ENCODE measurements around the gene LRMDA. TPM values are rescaled to one million over a fixed set of nuclear protein-coding genes. Genes with fewer than 3 reads are reported as not detected.

The LRMDA gene
- total RNA-seq, 1 experiment from 2014 or later, result not detected

DNA sequence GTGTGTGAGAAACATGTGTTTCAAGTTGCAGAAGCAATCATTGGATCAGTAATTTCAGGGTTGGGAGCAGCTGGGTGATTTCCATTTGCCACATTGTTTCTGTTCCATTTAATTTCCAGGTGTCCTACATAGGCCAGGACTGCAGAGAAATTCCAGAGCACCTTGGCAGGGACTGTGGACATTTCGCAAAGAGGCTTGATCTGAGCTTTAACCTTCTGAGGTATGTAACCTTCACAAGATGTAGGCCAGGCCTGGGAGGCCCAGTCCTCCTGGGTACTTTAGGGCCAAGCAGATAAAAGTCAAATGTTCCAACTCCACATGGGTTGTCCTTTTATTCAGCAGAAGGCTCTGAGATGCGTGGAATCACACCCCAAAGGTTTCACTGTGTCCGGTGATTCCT is 6.9 kb downstream of the LRMDA start:
- DNase-seq (ENCODE audit: low spot score), result no peak
- in situ Hi-C loops (cut with HindIII; ENCODE audit: low sequenced_read_pairs), result no loop called here

DNA sequence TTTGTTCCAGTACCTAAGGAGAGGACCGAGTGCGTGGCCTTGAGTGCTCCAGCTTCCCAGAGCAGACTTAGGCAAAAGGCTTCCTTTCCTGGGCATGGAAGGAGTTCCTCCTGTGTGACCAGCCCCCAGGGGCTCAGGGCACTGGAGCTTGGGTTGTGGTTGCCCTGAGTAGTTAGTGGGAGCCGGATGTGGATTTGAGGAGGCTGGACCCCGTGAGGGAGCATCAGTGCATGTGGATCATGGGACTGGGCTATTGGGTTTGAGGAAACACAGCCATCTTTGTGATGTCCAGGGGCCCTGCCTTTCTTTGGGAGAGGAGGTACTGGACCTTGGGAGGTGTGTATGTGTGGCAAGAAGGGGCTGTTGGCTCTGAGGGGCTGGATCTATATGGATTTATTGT is 8.4 kb downstream of the LRMDA start:
- in situ Hi-C loops (cut with HindIII; ENCODE audit: low sequenced_read_pairs), result no loop called here
- DNase-seq (ENCODE audit: low spot score), result no peak

DNA sequence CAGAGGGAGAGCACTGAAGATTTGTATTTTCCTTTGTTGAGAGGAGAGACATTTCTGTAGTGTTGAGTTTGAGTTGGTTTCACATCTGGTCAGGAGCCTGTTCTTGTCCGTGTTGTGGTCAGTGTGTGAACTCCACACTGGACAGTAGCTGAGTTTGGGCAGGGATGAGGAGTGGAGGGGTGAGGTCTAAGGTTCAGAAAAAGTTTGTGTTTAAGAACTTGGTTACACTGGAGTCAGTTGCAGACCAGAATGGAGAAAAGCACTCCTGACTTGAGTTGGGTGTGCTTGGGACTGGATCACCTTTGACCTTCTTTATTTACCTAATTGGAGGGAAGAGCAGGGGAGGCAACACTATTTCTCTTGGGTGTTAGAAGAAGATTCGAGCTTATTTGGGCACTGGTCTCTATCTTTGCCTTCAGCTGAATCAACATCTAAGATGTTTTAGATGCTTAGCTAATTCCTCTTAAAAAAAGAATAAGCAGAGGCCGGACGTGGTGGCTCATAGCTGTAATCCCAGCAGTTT is 8.9 kb downstream of the LRMDA start:
- in situ Hi-C loops (cut with HindIII; ENCODE audit: low sequenced_read_pairs), result no loop called here
- no peak for DNase-seq (ENCODE audit: low spot score)

DNA sequence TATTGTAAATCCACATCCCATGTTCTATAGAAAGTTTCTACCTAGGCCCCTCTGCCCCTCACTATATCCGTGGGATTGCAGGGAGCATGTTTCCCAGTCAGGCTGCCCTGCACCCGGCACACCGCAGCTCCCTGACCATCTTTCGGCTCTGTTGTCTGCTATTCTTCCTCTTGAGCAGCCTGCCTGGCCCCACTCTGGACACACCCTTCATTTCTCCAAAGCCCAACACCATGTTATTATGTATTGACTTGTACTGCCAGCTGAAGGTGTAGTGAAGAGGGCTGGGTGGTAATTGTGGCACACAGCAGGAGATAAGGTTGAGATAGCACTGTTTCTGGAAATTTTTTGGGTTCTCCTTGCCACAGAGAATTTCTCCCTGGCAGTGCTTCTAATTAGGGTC is 9.8 kb downstream of the LRMDA start:
- in situ Hi-C loops (cut with HindIII; ENCODE audit: low sequenced_read_pairs), result no loop called here
- no peak for DNase-seq (ENCODE audit: low spot score)

DNA sequence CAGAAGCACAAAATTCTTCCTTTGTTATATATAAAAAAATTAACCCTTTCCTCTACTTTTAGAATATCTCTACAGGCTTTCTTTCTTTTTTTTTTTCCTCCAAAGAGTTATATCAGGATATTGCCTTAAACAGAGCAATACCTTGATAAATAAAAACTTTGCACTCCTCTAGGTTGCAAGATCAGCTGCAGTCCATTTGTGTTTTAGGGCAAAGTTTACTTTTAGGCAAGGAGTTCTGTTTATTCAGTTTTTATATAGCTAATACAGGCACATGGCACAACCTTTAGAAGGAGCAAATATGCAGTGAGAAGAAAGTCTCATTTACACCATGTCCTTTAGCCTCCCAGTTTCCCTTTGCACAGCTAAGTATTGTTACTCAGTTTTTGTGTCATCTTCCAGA is 10.3 kb downstream of the LRMDA start:
- no peak for DNase-seq (ENCODE audit: low spot score)
- in situ Hi-C loops (cut with HindIII; ENCODE audit: low sequenced_read_pairs), result no loop called here

DNA sequence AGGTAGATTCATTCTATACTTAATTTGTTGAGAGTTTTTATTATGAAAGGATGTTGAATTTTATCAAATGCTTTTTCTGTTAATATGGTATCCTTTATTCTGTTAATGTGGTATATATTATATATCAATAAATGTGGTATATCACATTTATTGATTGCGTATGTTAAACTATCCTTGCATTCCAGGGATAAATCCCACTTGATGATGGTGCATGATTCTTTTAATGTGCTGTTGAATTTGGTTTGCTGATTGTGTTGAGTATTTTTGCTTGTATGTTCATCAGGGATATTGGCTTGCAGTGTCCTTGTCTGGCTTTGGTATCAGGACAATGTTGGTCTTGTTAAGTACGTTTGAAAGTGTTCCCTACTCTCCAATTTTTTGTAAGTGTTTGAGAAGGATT is 11.9 kb downstream of the LRMDA start:
- no peak for DNase-seq (ENCODE audit: low spot score)
- in situ Hi-C loops (cut with HindIII; ENCODE audit: low sequenced_read_pairs), result no loop called here

- DNase-seq (ENCODE audit: low spot score), result no peak
- in situ Hi-C loops (cut with HindIII; ENCODE audit: low sequenced_read_pairs), result no loop called here
Observed at GRCh38 chr10:75444781-75445386, 13.5 kb downstream of the LRMDA start.

- no peak for DNase-seq (ENCODE audit: low spot score)
- in situ Hi-C loops (cut with HindIII; ENCODE audit: low sequenced_read_pairs), result no loop called here
Observed at GRCh38 chr10:75446508-75446907, 15.1 kb downstream of the LRMDA start.

DNA sequence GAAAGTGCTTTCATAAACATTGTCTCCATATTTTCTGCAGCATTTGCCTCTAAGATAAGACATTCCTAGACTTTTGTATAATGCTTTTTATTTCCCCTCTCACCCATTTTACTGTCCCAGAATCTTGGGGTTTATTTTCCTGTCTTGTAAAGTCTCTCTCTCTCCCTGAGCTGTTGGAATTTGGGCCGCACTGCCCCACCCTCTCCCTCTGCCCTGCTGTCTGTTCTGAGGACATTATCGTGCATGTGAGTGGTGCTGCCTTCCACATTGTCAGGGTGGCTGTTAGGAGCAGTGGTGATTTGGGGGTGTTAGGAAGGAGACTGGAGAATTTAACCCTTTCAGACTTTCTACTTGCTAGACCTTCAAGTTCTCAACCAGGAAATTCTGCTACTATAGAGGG is 16.7 kb downstream of the LRMDA start:
- no peak for DNase-seq (ENCODE audit: low spot score)
- in situ Hi-C loops (cut with HindIII; ENCODE audit: low sequenced_read_pairs), result no loop called here

GRCh38 chr10:75449382-75450074 is 18.1 kb downstream of the LRMDA start:
- in situ Hi-C loops (cut with HindIII; ENCODE audit: low sequenced_read_pairs), result no loop called here

DNA sequence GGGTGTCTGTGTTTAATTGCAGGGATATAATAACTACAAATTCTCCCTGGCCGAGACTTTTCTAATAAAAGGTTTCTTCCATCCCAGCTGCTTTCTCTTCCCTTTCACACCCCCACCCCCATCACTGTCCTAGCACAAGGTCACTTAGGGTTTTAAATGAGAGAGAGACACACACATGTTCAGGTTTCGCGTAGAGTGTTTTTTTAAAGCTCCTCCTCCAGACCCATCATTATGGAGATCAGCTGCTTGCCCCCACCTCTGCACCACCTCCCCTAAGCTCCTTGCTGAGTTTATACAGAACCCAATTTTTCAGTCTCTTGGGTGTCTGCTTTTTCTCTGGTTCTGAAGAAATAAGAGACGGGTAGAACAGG is 18.6 kb downstream of the LRMDA start:
- in situ Hi-C loops (cut with HindIII; ENCODE audit: low sequenced_read_pairs), result no loop called here
- no peak for DNase-seq (ENCODE audit: low spot score)

More at GRCh38 chr10:75449382-75450074, 18.1 kb downstream of the LRMDA start:
- no peak for DNase-seq (ENCODE audit: low spot score)

GRCh38 chr10:75450644-75451640 is 19.5 kb downstream of the LRMDA start:
- DNase-seq (ENCODE audit: low spot score), result no peak
- in situ Hi-C loops (cut with HindIII; ENCODE audit: low sequenced_read_pairs), result no loop called here

DNA sequence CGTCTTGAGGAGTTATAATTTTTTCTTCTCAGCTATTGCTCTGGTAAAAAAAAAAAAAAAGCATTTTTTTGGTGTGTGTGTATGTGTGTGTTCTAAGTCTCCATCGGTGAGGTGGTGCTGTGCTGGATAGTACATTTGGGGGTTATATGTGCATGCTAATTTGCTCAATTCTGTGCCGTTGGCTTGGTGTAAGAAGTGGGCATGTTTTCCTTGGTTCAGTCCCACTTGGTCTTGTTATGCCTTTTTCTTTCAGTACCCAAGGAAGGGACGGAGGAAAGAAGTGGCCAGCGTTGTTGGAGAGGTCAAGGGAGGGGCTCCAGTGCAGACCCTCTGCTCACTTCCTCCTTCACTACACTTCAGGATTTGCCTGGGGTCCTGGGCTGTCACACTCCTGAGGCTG is 20.4 kb downstream of the LRMDA start:
- in situ Hi-C loops (cut with HindIII; ENCODE audit: low sequenced_read_pairs), result no loop called here

DNA sequence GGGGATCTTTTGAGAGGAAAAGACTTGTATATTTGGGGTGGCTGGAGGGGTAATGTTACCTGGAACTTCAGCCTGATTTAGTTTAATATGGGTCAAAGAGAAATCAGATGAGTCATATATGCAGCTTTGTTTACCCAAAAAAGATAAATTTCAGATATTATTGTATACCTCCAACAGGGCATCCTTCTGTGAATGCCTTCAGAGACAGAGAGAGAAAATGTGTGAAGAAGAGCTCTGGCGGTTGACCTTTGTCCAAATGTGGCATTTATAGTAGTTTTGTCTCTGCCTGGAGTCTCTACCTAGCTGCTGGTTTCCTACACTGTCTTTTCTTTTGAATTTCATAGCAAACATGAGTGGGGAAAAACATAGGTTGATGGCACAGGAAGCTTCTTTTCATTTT is 21.6 kb downstream of the LRMDA start:
- in situ Hi-C loops (cut with HindIII; ENCODE audit: low sequenced_read_pairs), result no loop called here
- no peak for DNase-seq (ENCODE audit: low spot score)

More for the DNA sequence above, 20.4 kb downstream of the LRMDA start:
- no peak for DNase-seq (ENCODE audit: low spot score)

- no peak for DNase-seq (ENCODE audit: low spot score)
- in situ Hi-C loops (cut with HindIII; ENCODE audit: low sequenced_read_pairs), result no loop called here
Observed at GRCh38 chr10:75456122-75456521, 24.7 kb downstream of the LRMDA start.

- in situ Hi-C loops (cut with HindIII; ENCODE audit: low sequenced_read_pairs), result no loop called here
Observed at GRCh38 chr10:75460059-75460458, 28.6 kb downstream of the LRMDA start.

DNA sequence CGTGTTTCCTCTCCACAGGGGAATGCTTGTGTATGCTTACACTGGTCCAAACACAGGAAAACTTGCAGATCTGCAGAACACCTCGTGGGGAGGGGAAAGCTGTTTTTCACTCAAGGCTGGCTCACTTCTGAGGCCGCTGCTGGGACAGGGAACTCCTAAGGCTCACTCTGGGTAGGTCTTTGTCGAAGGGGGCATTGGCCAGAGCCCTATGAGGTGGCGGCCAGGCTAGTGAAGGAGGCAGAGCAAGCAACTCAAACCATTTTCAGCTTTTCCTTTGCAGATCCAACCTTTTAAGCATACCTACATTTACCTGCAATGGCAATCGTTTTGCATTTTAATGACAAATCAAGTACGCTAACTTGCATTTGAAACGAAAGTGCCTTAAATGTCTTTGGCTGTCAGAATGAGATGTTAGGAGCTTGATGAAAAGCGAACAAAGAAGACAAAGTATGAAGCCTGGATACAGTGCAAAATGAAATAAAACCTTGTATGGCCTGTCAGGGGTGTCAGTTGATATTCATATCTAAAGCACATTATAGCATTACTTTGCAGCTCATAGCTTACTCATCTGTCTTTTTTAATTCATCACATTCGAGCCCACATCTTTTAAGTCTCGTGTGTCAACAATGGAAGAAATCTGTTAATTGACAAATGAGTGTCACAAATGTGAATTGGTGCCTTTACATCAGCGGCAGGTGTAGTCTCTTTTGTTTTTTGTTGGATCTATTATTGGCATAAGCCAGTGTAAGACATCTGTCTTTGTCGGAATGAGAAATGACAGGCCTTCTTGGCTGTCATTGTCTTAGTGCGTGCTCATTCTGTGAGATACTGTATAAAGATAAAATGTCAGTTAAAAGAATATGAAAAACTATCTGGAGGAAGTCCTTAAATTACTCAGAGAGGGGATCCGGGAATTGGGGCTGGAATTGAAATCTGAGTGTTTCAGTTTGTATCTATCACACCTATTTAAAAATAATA is 30.5 kb downstream of the LRMDA start:
- DNase-seq (ENCODE audit: low spot score), result no peak
- in situ Hi-C loops (cut with HindIII; ENCODE audit: low sequenced_read_pairs), result no loop called here

More at GRCh38 chr10:75460059-75460458, 28.6 kb downstream of the LRMDA start:
- no peak for DNase-seq (ENCODE audit: low spot score)

- in situ Hi-C loops (cut with HindIII; ENCODE audit: low sequenced_read_pairs), result no loop called here
- no peak for DNase-seq (ENCODE audit: low spot score)
Observed at GRCh38 chr10:75462865-75463264, 31.4 kb downstream of the LRMDA start.
